HEK293T (cell line): ENCODE data around the gene SRD5A3.

Experiments
- ARNT ChIP-seq: fragments of 450-650 bp; IDR thresholded peaks from 2 replicates; pipeline ENCODE4 v1.6.1; 2017; ENCODE audit warnings: mild to moderate bottlenecking
- BHLHE40 ChIP-seq: fragments of 450-650 bp; IDR thresholded peaks from 2 replicates; pipeline ENCODE4 v1.6.1; 2016; ENCODE audit warnings: mild to moderate bottlenecking, moderate library complexity, borderline replicate concordance
- ELF4 ChIP-seq: fragments of 450-650 bp; IDR thresholded peaks from 2 replicates; pipeline ENCODE4 v1.6.1; 2017; ENCODE audit warnings: antibody characterized with exemption
- FOXK2 ChIP-seq: fragments of 450-650 bp; IDR thresholded peaks from 2 replicates; pipeline ENCODE4 v1.6.1; 2016; ENCODE audit warnings: mild to moderate bottlenecking
- HDGF ChIP-seq: fragments of 450-650 bp; IDR thresholded peaks from 2 replicates; pipeline ENCODE4 v1.6.1; 2017; ENCODE audit warnings: antibody characterized with exemption, borderline replicate concordance
- SP1 ChIP-seq: fragments of 450-650 bp; IDR thresholded peaks from 2 replicates; pipeline ENCODE4 v1.6.1; 2017
- ZNF384 ChIP-seq: fragments of 450-650 bp; IDR thresholded peaks from 2 replicates; pipeline ENCODE4 v1.6.1; 2016

DNA sequence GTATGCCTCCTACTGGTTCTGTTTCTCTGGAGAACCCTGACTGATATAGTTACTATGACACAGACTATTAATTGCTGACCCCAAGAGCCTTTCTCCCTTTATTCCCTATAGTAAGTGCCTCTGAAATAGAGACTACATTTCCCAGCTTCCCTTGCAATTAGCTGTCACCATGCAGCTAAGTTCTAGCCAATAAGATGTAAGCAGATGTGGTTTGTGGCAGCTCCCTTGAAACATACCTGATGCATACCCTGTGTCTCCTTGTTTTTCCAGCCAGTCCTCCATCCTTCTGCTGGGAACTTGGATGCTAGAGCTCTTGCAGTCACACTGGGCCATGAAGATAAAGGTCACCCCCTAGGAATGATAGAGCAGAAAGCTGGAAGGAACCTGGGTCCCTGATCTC lies 40.0 kb downstream of the SRD5A3 start:
- no peak for TF ChIP-seq FOXK2
- TF ChIP-seq ARNT: no peak
- TF ChIP-seq BHLHE40: no peak
- no peak for TF ChIP-seq ELF4
- TF ChIP-seq HDGF: no peak
- TF ChIP-seq ZNF384: no peak
- TF ChIP-seq SP1: no peak
